ENCODE data around the gene UTP11.

The UTP11 gene

GRCh38 chr1:38003261-38004250 is 9.0 kb upstream of the UTP11 start:
- no peak for DNase-seq (ENCODE audit: low read depth in 2 of 2)

- no peak for DNase-seq (ENCODE audit: low read depth in 2 of 2)
Measured at GRCh38 chr1:38004284-38005108, 8.0 kb upstream of the UTP11 start.

GRCh38 chr1:38005195-38006007 is 7.1 kb upstream of the UTP11 start, which contains the start of gene FHL3:
TSS of gene FHL3 (minus strand) at chr1:38005514. CDS start at chr1:37999412, 6,102 bp downstream.
- no peak for DNase-seq (ENCODE audit: low read depth in 2 of 2)

- DNase-seq (ENCODE audit: low read depth in 2 of 2): no peak
Measured at GRCh38 chr1:38006008-38006828, 6.3 kb upstream of the UTP11 start.

- DNase-seq (ENCODE audit: low read depth in 2 of 2): no peak
Measured at GRCh38 chr1:38009088-38009840, 3.3 kb upstream of the UTP11 start.

- no peak for DNase-seq (ENCODE audit: low read depth in 2 of 2)
Measured at GRCh38 chr1:38009841-38010180, 2.7 kb upstream of the UTP11 start.

GRCh38 chr1:38013227-38013622 is 691 bp downstream of the UTP11 start:
- no peak for DNase-seq (ENCODE audit: low read depth in 2 of 2)

GRCh38 chr1:38014171-38014570 is 1.6 kb downstream of the UTP11 start:
- DNase-seq (ENCODE audit: low read depth in 2 of 2): no peak

GRCh38 chr1:38014724-38015424 is 2.3 kb downstream of the UTP11 start:
- DNase-seq (ENCODE audit: low read depth in 2 of 2): no peak

GRCh38 chr1:38015978-38016725 is 3.6 kb downstream of the UTP11 start:
- DNase-seq (ENCODE audit: low read depth in 2 of 2): no peak

GRCh38 chr1:38018864-38019343 is 6.4 kb downstream of the UTP11 start:
- no peak for DNase-seq (ENCODE audit: low read depth in 2 of 2)

GRCh38 chr1:38020396-38020795 is 7.9 kb downstream of the UTP11 start:
- DNase-seq (ENCODE audit: low read depth in 2 of 2): no peak

- no peak for DNase-seq (ENCODE audit: low read depth in 2 of 2)
Measured at GRCh38 chr1:38021969-38022368, 9.4 kb downstream of the UTP11 start.

GRCh38 chr1:38022810-38023209 is 10.3 kb downstream of the UTP11 start:
- DNase-seq (ENCODE audit: low read depth in 2 of 2): no peak

- no peak for DNase-seq (ENCODE audit: low read depth in 2 of 2)
Measured at GRCh38 chr1:38025233-38025632, 12.7 kb downstream of the UTP11 start.

GRCh38 chr1:38025664-38026063 is 13.1 kb downstream of the UTP11 start:
- no peak for DNase-seq (ENCODE audit: low read depth in 2 of 2)

- DNase-seq (ENCODE audit: low read depth in 2 of 2): no peak
Measured at GRCh38 chr1:38026592-38027200, 14.2 kb downstream of the UTP11 start.
